ENCODE measurements around the gene TNF.

Gene TNF

GRCh38 chr6:31580438-31580740, 5.0 kb downstream of the TNF start:
- CTCF ChIA-PET, result interaction anchor here (0.6 to 3.7 kb wide), 9 partner anchors 12 to 43 kb away, joined by 3 to 33 read pairs (median 5); partner anchors contain the start of genes ATP6V1G2 and NFKBIL1
- no peak overlapping the region for H3K27ac ChIP-seq
- POLR2A ChIA-PET (ENCODE audit: low non-redundant PET), result no interaction called here
- no peak for DNase-seq (ENCODE audit: low spot score)
- no peak for TF ChIP-seq CTCF (conservative IDR thresholded peaks at IDR 0.05; ENCODE audit: low read depth)

- H3K27ac ChIP-seq, result peak overlapping the region; percentile 43
- peak; percentile 83 for DNase-seq (ENCODE audit: low spot score)
- peak; percentile 96 for TF ChIP-seq CTCF (conservative IDR thresholded peaks at IDR 0.05; ENCODE audit: low read depth)
- POLR2A ChIA-PET (ENCODE audit: low non-redundant PET), result interaction anchor here (1.2 kb wide), 1 partner anchor 18 kb away, joined by 3 read pairs; no protein-coding TSS in a partner anchor
- CTCF ChIA-PET, result interaction anchor here (0.6 to 3.7 kb wide), 12 partner anchors 13 to 230 kb away, joined by 3 to 33 read pairs (median 5); partner anchors contain the start of genes ATP6V1G2 and NFKBIL1
Observed at GRCh38 chr6:31580807-31581433, 5.6 kb downstream of the TNF start.

GRCh38 chr6:31581434-31582229, 6.3 kb downstream of the TNF start:
- POLR2A ChIA-PET (ENCODE audit: low non-redundant PET), result interaction anchor here (1.2 kb wide), 1 partner anchor 17 kb away, joined by 3 read pairs; no protein-coding TSS in a partner anchor
- H3K27ac ChIP-seq, result peak overlapping the region; percentile 43
- no peak for DNase-seq (ENCODE audit: low spot score)

GRCh38 chr6:31582230-31582643, 6.9 kb downstream of the TNF start, which contains the start of gene LTB:
LTB (minus strand) TSS chr6:31582424; CDS start chr6:31582417, 7 bp downstream.
- no peak for TF ChIP-seq CTCF (conservative IDR thresholded peaks at IDR 0.05; ENCODE audit: low read depth)
- ChIA-PET POLR2A (ENCODE audit: low non-redundant PET) (no interaction called here), CTCF (interaction anchor here (0.8 to 2.9 kb wide), 3 partner anchors 16 to 36 kb away, joined by 4 to 13 read pairs (median 8); partner anchors contain the start of gene ATP6V1G2)
- peak within 1 kb of the TSS; percentile 43 for H3K27ac ChIP-seq
- no peak for DNase-seq (ENCODE audit: low spot score)

More at GRCh38 chr6:31581434-31582229, 6.3 kb downstream of the TNF start:
- CTCF ChIA-PET, result interaction anchor here (0.6 to 3.7 kb wide), 11 partner anchors 14 to 231 kb away, joined by 3 to 33 read pairs (median 5); partner anchors contain the start of gene ATP6V1G2
- TF ChIP-seq CTCF (conservative IDR thresholded peaks at IDR 0.05; ENCODE audit: low read depth), result no peak

GRCh38 chr6:31585491-31585890, 10.1 kb downstream of the TNF start:
- TF ChIP-seq CTCF (conservative IDR thresholded peaks at IDR 0.05; ENCODE audit: low read depth), result no peak
- no peak overlapping the region for H3K27ac ChIP-seq
- POLR2A ChIA-PET (ENCODE audit: low non-redundant PET), result no interaction called here
- CTCF ChIA-PET, result interaction anchor here (0.7 kb wide), 1 partner anchor 39 kb away, joined by 3 read pairs; no protein-coding TSS in a partner anchor
- no peak for DNase-seq (ENCODE audit: low spot score)

- DNase-seq (ENCODE audit: low spot score), result no peak
- ChIA-PET POLR2A (ENCODE audit: low non-redundant PET) (no interaction called here), CTCF (interaction anchor here (0.7 kb wide), 1 partner anchor 39 kb away, joined by 3 read pairs; no protein-coding TSS in a partner anchor)
Observed at GRCh38 chr6:31586008-31586407, 10.6 kb downstream of the TNF start, which contains the start of gene LST1. LST1 (plus strand) TSS chr6:31586277; CDS start chr6:31587300, 1,023 bp downstream.

More at GRCh38 chr6:31586008-31586407, 10.6 kb downstream of the TNF start, which contains the start of gene LST1:
- TF ChIP-seq CTCF (conservative IDR thresholded peaks at IDR 0.05; ENCODE audit: low read depth), result no peak
- H3K27ac ChIP-seq, result no peak within 1 kb of the TSS
